MCF 10A (cell line): ENCODE results near the gene ME3. TPM values are rescaled to one million over a fixed set of nuclear protein-coding genes. Genes with fewer than 3 reads are reported as not detected.

Source experiments
- BruUV-seq: library from RNA; stranded (reverse); fragments of 400-500 nt; replicated peaks from 2 replicates; lab custom pipeline; 2021; lab: Mats Ljungman, UMichigan
- CTCF ChIA-PET: fragments of 300-600 bp; sonication (Branson Sonifier 250); formaldehyde crosslinking; extraction: SDS; loops from one replicate; lab custom pipeline; 2021; ENCODE audit warnings: antibody characterized with exemption, inconsistent platforms; lab: Yijun Ruan, JAX
- POLR2A ChIA-PET: fragments of 300-600, 350-650 bp; sonication (Branson Sonifier 250); formaldehyde crosslinking; extraction: SDS; loops from one replicate; lab custom pipeline; 2020; ENCODE audit warnings: antibody characterized with exemption, inconsistent platforms; lab: Yijun Ruan, JAX
- DNase-seq: peaks from one replicate; pipeline ENCODE4 v3.0.0-alpha.2; 2018; ENCODE audit not compliant: unreplicated experiment
- H3K27ac Mint-ChIP-seq: one replicate; pipeline ENCODE4 v1.8.0; 2022; ENCODE audit warnings: mild to moderate bottlenecking, low read depth, mixed read lengths; ENCODE audit not compliant: unreplicated experiment
- H3K27me3 Mint-ChIP-seq: one replicate; pipeline ENCODE4 v1.8.0; 2022; ENCODE audit warnings: mixed read lengths; ENCODE audit not compliant: insufficient read depth, unreplicated experiment
- H3K36me3 Mint-ChIP-seq: one replicate; pipeline ENCODE4 v1.8.0; 2022; ENCODE audit warnings: mild to moderate bottlenecking, moderate library complexity, mixed read lengths; ENCODE audit not compliant: insufficient read depth, unreplicated experiment
- H3K4me1 Mint-ChIP-seq: one replicate; pipeline ENCODE4 v1.8.0; 2022; ENCODE audit warnings: mixed read lengths; ENCODE audit not compliant: insufficient read depth, unreplicated experiment
- H3K4me3 Mint-ChIP-seq: one replicate; pipeline ENCODE4 v1.8.0; 2022; ENCODE audit warnings: mild to moderate bottlenecking, moderate library complexity, mixed read lengths; ENCODE audit not compliant: unreplicated experiment
- H3K9me3 Mint-ChIP-seq: one replicate; pipeline ENCODE4 v1.8.0; 2022; ENCODE audit warnings: mixed read lengths; ENCODE audit not compliant: unreplicated experiment
- intact Hi-C: fragments of 100-400 bp; cut with micrococcal nuclease; formaldehyde crosslinking; loops from 2 replicates; pipeline ENCODE4 v1.14.1; 2022
- total RNA-seq: library from RNA; stranded (reverse); gene quantifications from 2 replicates; pipeline ENCODE4 v1.2.3, GENCODE V29; 2022
- TF ChIP-seq, protein P1 (sequence below): fragments of 200-600 bp; IDR thresholded peaks from one replicate; pipeline ENCODE4 v1.8.0; 2022; ENCODE audit warnings: antibody characterized with exemption, mild to moderate bottlenecking; ENCODE audit not compliant: unreplicated experiment

The ME3 gene
- total RNA-seq, 1 experiment from 2014 or later, result not detected

DNA sequence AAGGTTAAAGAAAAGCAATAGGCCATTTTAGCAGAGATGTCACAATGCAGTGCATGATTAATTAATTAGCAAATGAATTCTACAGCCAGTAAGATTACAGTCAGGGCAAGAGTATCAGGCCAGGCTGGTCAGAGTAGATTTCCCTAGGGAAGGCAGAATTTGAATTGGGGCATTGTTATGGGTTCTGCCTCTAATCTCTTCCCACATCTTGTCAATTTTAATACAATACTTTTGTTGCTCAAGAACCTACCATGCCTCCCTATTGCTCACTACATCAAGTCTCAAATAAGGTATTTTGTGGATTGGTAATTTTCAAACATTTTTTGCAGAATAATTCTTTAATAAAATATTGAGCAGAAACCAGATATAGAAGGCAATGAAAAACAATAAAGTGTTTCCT, 194.1 kb downstream of the ME3 start:
- no peak overlapping the region for H3K27ac Mint-ChIP-seq
- H3K36me3 Mint-ChIP-seq, result no peaks in the 10 kb centered on the region
- H3K27me3 Mint-ChIP-seq, result no peaks in the 10 kb centered on the region
- ChIA-PET CTCF (no interaction called here), POLR2A (no interaction called here)
- no TSS peak for BruUV-seq
- peaks cover 11% of the 10 kb centered on the region for H3K4me1 Mint-ChIP-seq
- DNase-seq, result no peak
- TF ChIP-seq, protein P1, sequence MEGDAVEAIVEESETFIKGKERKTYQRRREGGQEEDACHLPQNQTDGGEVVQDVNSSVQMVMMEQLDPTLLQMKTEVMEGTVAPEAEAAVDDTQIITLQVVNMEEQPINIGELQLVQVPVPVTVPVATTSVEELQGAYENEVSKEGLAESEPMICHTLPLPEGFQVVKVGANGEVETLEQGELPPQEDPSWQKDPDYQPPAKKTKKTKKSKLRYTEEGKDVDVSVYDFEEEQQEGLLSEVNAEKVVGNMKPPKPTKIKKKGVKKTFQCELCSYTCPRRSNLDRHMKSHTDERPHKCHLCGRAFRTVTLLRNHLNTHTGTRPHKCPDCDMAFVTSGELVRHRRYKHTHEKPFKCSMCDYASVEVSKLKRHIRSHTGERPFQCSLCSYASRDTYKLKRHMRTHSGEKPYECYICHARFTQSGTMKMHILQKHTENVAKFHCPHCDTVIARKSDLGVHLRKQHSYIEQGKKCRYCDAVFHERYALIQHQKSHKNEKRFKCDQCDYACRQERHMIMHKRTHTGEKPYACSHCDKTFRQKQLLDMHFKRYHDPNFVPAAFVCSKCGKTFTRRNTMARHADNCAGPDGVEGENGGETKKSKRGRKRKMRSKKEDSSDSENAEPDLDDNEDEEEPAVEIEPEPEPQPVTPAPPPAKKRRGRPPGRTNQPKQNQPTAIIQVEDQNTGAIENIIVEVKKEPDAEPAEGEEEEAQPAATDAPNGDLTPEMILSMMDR, result no peak
- no peaks in the 10 kb centered on the region for H3K9me3 Mint-ChIP-seq
- H3K4me3 Mint-ChIP-seq, result no peak overlapping the region
- intact Hi-C loops, result no loop called here

DNA sequence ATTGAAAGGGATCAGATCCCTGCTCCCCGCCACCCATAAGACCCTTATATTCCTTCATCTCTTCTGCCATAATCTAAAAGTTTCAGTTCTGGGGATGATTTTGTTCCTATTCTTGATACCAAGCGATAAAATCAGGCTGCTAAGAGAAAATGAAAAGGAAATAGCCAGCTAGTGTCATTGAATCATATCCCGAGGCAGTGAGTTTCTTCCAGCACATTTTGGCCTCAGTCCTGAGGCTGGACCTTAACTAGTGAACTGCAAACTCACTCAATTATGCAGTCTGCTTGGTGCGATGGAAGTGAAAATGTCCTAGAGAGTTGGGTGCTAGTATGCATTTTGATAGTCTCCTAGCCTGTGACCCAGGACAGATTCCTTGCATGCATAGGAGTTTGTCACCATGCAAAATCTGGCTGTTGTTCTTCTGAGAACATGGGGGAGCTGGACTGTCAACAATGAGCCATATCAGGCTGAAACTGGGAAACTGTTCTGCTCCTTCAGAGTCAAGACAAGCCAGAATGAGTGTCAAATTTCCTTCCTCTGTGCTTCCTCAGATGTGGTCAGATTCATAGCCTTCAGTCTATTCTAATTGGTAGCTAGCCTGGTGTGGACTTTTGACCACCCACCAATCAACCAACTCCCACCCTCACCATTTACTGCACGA, 194.8 kb downstream of the ME3 start:
- TF ChIP-seq, protein P1, result no peak
- no TSS peak for BruUV-seq
- H3K36me3 Mint-ChIP-seq, result no peaks in the 10 kb centered on the region
- intact Hi-C loops, result no loop called here
- ChIA-PET POLR2A (no interaction called here), CTCF (no interaction called here)
- no peaks in the 10 kb centered on the region for H3K9me3 Mint-ChIP-seq
- no peak overlapping the region for H3K27ac Mint-ChIP-seq
- H3K4me1 Mint-ChIP-seq, result peaks cover 4% of the 10 kb centered on the region
- no peaks in the 10 kb centered on the region for H3K27me3 Mint-ChIP-seq
- H3K4me3 Mint-ChIP-seq, result no peak overlapping the region
- DNase-seq, result no peak

DNA sequence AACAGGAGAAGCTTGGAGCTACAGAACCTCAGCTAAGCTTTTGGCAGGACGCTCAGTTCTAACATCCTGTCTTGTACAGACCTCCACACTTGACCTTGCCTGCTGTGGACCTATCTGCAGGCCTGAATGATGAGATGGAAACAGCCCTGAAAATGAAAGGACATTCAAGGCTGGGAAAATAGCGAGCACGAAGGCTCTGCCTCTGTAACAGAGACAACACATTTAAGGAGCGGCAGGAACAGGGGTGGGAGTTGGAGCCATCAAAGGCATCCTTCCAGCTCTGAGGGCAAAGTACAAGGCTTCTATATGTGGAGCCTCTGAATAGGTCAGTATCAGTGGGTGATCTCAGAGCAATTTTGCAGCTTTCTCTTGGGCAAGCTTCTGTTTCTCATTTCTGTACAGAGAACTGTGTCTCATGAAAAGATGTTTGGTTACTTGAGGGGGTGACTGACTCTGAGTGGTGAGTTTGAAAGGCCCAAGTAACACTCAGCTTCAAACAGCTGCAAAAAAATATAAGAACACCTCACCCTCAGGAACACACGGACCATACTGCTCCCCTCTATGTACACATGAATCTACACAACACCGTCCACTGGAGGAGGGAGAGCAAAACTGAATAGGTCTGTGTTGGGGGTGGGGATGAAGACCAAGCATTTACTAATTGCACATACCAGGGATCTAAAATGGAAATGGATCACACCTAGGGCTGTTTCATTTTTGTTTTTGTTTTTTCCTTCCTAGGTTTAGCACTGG, 196.1 kb downstream of the ME3 start:
- Mint-ChIP-seq H3K27me3 (no peaks in the 10 kb centered on the region), H3K36me3 (no peaks in the 10 kb centered on the region), H3K27ac (no peak overlapping the region), H3K4me3 (no peak overlapping the region), H3K4me1 (no peaks in the 10 kb centered on the region), H3K9me3 (no peaks in the 10 kb centered on the region)
- POLR2A ChIA-PET, result interaction anchor here (1.3 kb wide), 1 partner anchor 139 kb away, joined by 3 read pairs; no protein-coding TSS in a partner anchor
- CTCF ChIA-PET, result no interaction called here
- intact Hi-C loops, result no loop called here
- no TSS peak for BruUV-seq
- DNase-seq, result no peak
- TF ChIP-seq, protein P1, result no peak

DNA sequence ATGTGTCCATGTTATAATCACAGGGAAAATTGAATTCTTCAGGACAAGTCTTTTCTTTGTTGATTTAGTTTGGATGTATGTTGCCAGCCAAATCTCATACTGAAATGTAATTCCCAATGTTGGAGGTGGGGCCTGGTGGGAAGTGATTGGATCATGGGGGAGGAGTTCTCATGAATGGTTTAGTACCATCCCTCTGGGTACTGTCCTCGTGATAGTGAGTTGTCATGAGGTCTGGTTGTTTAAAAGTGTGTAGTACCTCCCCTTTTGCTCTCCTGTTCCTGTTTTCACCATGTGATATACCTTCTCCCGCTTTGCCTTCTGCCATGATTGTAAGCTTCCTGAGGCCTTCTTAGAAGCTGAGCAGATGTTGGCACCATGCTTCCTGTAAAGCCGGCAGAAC, 197.4 kb downstream of the ME3 start:
- H3K4me3 Mint-ChIP-seq, result no peak overlapping the region
- no peaks in the 10 kb centered on the region for H3K9me3 Mint-ChIP-seq
- BruUV-seq, result no TSS peak
- no peaks in the 10 kb centered on the region for H3K27me3 Mint-ChIP-seq
- ChIA-PET CTCF (interaction anchor here (0.6 to 0.7 kb wide), 2 partner anchors 31 to 104 kb away, joined by 3 read pairs; no protein-coding TSS in a partner anchor), POLR2A (interaction anchor here (0.7 kb wide), 1 partner anchor 103 kb away, joined by 3 read pairs; no protein-coding TSS in a partner anchor)
- intact Hi-C loops, result no loop called here
- no peak overlapping the region for H3K27ac Mint-ChIP-seq
- no peaks in the 10 kb centered on the region for H3K36me3 Mint-ChIP-seq
- DNase-seq, result no peak
- no peaks in the 10 kb centered on the region for H3K4me1 Mint-ChIP-seq
- TF ChIP-seq, protein P1, result no peak
